ENCODE data around the gene PDZD2.

Gene PDZD2

DNA sequence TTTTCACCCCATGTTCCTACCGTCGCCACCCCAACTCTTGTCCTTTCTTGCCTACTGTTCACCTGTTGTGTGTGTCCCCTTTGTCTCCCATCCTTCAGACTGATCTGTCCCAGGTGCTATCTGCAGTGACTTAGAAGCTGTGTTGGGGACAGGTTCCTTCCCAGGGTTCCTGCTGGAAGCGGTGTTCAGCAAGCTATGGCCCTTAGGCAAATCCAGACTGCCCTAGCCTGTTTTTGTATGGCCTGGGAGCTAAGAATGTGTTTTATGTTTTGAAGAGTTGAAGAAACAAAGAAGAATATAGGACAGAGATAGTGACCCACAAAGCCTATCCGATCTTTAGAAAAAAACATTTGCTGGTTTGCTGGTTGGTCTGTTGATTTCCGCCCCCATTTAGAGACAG lies 298.8 kb downstream of the PDZD2 start:
- DNase-seq: no peak

DNA sequence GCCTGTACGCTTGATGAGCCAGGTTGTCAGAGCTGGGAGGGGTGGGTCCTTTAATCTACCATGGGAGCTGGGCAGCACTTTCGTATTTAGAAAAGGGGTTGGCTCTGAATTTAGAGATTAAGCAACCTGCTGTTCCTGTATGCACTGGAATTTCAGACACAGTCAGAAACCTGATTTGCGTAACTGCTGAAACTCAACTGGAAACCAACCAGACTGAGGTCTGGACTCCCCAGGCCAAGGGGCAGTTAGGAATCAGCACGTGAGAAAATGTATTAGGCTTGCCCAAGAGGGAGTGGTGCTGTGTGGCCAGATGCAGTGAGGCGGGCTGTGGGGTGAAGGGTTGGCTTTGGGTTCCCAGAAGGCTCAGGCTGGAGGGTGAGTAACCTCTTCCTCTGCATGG lies 300.2 kb downstream of the PDZD2 start:
- peak; percentile 55 to 83 (median 76) for DNase-seq

DNA sequence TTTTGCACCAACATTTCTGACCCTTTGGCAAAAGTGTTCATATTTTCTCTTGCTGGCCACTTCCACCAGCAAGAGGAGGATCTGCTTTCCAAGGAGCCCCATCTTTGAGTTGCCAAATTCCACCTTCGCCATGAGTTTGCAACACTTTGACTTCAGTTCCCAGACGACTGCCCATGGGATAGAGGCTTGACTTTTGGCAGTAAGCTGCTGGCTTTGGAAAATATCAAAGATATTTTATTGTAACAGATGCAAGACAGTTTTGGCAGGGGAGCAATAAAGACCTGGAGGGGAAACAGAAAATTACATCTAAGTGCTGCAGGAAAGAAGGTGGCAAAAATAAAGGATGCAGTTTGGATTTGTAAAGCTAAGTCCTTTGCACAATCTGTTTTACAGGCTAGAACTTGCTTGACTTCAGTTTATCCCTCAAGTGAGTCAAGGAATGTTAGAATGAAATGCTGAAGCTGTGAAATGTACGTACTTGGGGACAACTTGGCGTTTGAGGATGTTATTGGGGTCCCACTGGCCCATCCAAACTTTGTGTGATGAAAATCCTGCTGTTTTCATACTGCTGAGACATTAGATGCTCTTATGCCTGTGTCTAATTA lies 302.3 kb downstream of the PDZD2 start:
- no peak for DNase-seq

GRCh38 chr5:31942546-31942945 lies 303.6 kb downstream of the PDZD2 start:
- no peak for DNase-seq

GRCh38 chr5:31944684-31945445 lies 305.9 kb downstream of the PDZD2 start:
- DNase-seq: no peak

- no peak for DNase-seq
Observed at GRCh38 chr5:31948006-31948405, 309.1 kb downstream of the PDZD2 start.

DNA sequence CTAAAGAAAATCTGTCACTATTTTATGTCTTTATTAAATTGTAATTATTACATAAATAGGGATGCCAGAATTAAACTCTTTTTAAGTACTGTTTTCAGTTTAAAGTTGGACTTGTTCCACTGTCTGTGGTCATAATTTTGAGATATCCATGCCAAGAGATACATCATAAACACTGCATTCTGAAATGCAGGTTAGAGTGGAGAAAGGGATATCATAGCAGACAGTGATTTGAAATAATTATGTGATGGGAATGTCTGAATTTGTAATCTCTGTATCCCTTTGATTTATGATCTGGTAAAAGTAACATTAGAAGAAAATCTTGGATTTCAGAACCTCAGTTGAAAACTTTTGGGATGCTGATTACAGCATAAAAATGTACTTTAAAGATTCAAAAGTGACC lies 313.1 kb downstream of the PDZD2 start:
- DNase-seq: no peak

- no peak for DNase-seq
Observed at GRCh38 chr5:31954091-31954490, 315.2 kb downstream of the PDZD2 start.

- DNase-seq: no peak
Observed at GRCh38 chr5:31957151-31957550, 318.2 kb downstream of the PDZD2 start.

DNA sequence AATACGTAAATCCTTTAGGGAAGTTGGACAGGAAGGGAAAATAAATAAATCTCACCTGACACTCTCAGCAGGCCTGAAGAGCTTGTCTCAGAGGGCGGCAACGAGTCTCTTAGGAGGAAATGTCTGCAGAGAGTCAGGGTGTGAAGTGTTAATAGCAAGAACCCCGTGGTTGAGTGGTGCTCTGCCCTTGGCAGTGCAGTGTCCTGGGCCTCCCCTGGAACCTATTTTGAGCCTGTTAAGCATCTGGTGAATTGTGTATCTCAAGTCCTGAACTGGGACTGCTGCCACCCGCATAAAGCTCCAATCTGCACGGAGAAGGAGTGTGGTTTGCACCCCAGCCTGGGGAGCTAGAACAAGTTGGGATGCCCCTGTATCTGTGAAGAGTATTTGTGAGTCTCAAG lies 323.4 kb downstream of the PDZD2 start:
- no peak for DNase-seq

GRCh38 chr5:31962871-31963307 lies 324.0 kb downstream of the PDZD2 start:
- DNase-seq: no peak

GRCh38 chr5:31963358-31964006 lies 324.6 kb downstream of the PDZD2 start:
- no peak for DNase-seq

DNA sequence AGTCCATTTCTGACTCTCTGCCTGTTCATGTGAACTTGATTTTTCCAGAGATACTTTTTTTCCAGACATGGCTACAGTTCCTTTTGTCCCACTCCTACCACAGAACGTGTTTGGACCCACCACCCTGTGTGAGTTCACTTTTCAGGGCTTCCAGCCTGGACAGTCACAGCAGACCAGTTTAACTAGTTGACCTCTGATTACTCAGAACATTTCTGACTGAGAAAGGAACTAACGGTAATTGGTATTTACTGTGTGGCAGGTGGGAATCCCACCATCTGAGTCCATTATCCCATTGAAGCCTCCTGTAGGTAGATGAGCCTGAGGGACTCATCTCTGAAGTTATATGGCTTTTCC lies 325.1 kb downstream of the PDZD2 start:
- DNase-seq: no peak

DNA sequence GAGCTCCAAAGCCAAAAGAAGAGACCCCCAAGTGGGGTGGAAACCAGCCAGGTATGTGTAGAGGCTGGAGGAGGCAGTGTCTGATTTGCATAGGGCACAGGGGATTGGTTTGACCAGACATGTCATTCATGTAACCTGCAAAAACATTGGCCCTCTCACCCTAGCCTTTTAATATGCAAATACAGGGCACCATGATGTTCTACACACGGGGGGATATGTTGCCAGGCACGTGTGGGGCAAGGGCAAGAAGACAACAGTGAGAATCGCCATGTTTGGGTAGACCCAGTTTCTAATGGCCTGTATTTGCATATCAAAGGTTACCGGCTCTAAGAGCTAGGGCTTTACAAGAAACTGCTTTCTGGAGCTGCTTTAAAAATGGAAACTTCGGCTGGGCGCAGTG lies 326.3 kb downstream of the PDZD2 start:
- no peak for DNase-seq

DNA sequence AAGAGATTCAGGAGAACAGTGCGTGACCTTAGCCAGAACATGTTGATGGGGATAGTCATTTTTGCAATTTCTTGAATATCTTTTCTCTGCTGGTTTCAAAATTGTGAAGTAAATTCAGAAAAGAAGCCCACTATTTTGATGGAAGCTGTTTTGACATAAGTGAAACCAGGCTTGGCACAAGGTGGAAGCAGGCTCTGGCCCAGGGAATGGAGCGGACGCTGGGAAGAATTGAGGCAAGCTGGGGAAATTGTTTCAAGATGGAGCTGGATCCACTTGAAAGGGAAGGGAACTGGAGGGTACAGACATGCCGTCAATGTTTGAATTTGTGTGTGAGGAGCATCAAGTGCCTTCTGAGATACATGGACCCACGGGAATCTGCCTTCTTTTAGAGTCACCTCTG lies 328.0 kb downstream of the PDZD2 start:
- DNase-seq: no peak

GRCh38 chr5:31967461-31967860 lies 328.5 kb downstream of the PDZD2 start:
- no peak for DNase-seq

- no peak for DNase-seq
Observed at GRCh38 chr5:31972558-31972957, 333.6 kb downstream of the PDZD2 start.

DNA sequence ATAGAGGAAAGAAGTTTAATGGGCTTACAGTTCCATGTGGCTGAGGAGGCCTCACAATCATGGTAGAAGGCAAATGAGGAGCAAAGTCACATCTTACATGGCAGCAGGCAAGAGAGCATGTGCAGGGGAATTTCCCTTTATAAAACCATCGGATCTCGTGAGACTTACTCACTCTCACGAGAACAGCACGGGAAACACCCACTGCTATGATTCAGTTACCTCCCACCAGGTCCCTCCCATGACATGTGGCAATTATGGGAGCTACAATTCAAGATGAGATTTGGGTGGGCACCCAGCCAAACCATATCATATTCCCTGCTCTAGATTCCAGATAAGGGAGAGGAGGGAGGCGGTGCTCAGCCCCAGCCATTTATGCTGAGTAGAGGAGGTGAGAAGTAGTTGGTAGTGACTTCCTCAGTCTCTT lies 336.3 kb downstream of the PDZD2 start:
- DNase-seq: peak; percentile 42 to 67 (median 47)

- no peak for DNase-seq
Observed at GRCh38 chr5:31976169-31976568, 337.2 kb downstream of the PDZD2 start.

GRCh38 chr5:31981361-31981945 lies 342.5 kb downstream of the PDZD2 start:
- DNase-seq: no peak

DNA sequence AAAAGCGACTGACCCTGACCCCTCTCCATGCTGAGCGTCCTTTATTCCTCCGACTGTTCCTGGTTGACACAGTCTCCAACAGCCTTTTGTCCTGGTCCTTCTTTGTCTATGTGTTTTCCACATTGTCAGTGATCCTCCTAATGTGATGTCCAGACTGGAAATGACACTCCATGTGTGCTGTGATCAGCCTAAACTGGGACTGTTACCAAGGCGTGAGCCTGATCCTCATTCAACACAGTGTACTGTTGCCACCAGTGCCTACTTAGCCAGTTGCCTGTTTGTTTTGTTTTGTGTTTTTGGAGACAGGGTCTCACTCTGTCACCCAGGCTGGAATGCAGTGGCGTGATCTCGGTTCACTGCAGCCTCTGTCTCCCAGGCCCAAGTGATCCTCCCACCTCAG lies 343.1 kb downstream of the PDZD2 start:
- no peak for DNase-seq

- DNase-seq: no peak
Observed at GRCh38 chr5:31982621-31983020, 343.7 kb downstream of the PDZD2 start.

DNA sequence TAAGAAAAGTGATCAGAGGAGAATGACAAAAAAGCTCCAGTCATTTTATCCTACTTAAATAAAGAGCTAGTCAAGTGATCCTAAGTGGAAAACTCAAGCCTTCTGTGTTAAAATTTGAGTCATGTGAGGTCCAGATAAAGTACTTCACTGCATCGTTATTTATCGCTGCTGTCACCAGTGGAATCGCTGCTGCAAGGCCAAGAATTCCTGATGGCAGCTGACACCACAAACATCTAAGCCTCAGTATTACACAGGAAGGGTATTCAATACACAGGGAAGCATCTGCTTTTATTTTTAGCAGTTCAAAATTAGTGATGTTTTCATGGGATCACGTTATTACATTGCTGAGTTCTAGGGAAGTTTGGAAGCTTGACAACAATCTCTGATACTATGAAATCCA lies 344.9 kb downstream of the PDZD2 start:
- DNase-seq: no peak

DNA sequence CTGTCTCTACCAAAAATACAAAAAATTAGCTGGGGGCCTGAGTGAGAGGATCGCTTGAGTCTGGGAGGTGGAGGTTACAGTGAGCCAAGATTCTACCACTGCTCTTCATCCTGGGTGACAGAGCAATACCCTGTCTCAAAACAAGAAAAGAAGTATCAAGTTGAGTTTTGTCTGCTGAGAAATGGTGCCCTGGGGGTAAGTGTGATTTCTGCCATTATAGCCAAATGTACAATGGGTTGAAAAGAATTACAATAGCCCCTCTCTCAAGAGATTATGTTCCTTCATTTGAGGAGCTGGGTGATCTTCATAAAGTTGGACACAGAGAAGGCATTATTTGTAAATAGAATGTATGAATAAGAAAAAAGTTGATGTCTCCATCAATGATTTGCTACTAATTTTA lies 345.8 kb downstream of the PDZD2 start:
- DNase-seq: no peak
